Endothelial cell of umbilical vein (primary cell): ENCODE measurements around the gene MYO16. TPM values are rescaled to one million over a fixed set of nuclear protein-coding genes. Genes with fewer than 3 reads are reported as not detected.

Experiments
- BruUV-seq: library from RNA; stranded (reverse); fragments of 400-500 nt; replicated peaks from 2 replicates; lab custom pipeline; 2021; lab: Mats Ljungman, UMichigan
- CTCF ChIA-PET: fragments of 300-600, 350-600 bp; sonication (Branson Sonifier 250); formaldehyde crosslinking; loops from one replicate; lab custom pipeline; 2021; ENCODE audit warnings: antibody characterized with exemption, inconsistent platforms; lab: Charles Lee
- POLR2A ChIA-PET: fragments of 300-600, 350-600 bp; sonication (Branson Sonifier 250); formaldehyde crosslinking; loops from one replicate; lab custom pipeline; 2021; ENCODE audit warnings: antibody characterized with exemption, inconsistent platforms; lab: Charles Lee
- DNase-seq: peaks from one replicate; pipeline ENCODE4 v3.0.0-alpha.2; 2011; ENCODE audit warnings: low read depth, low spot score
- FAIRE-seq: peaks from 2 replicates; lab custom pipeline; 2011; peaks lifted over from hg19 to GRCh38; lab: Jason Lieb, UNC
- H2AFZ ChIP-seq: 2 replicates; pipeline ENCODE4 v1.6.0; 2012; ENCODE audit warnings: low read depth, low read length, control low read depth, inconsistent platforms
- H3K27ac ChIP-seq: 2 replicates; pipeline ENCODE4 v1.5.1; 2011; ENCODE audit warnings: low read depth, mild to moderate bottlenecking, control low read depth, low read length, moderate library complexity; ENCODE audit not compliant: insufficient read depth
- H3K27me3 ChIP-seq, 2 experiments: 2 replicates each; pipeline versions ENCODE4 v1.6.0 to v1.6.1; 2011; ENCODE audit warnings: low read length in 2 of 2, mixed read lengths in 1 of 2; ENCODE audit not compliant: control insufficient read depth in 2 of 2, insufficient read depth in 2 of 2
- H3K36me3 ChIP-seq, 2 experiments: 2 replicates in 1 of 2; 3 replicates in 1 of 2; pipeline ENCODE4 v1.5.1; 2011; ENCODE audit warnings: low read length in 2 of 2, mild to moderate bottlenecking in 1 of 2, moderate library complexity in 1 of 2; ENCODE audit not compliant: control insufficient read depth in 2 of 2, insufficient read depth in 2 of 2; ENCODE audit errors: extremely low read depth in 1 of 2
- H3K4me1 ChIP-seq: 3 replicates; pipeline ENCODE4 v1.5.1; 2011; ENCODE audit warnings: mild to moderate bottlenecking, low read length; ENCODE audit not compliant: control insufficient read depth, insufficient read depth; ENCODE audit errors: extremely low read depth
- H3K4me2 ChIP-seq: 2 replicates; pipeline ENCODE4 v1.6.1; 2011; ENCODE audit warnings: low read length, control low read depth, mixed read lengths; ENCODE audit not compliant: insufficient read depth
- H3K4me3 ChIP-seq, 3 experiments: fragments of 200-600 bp in 1 of 3; sonication (generic), shearing (Covaris generic) in 1 of 3; replicated peaks in 1 of 3; 2 replicates each; pipeline ENCODE4 v1.5.1; 2011 to 2016; ENCODE audit warnings: control low read depth in 3 of 3, low read length in 3 of 3, mild to moderate bottlenecking in 2 of 3, inconsistent platforms in 1 of 3, low read depth in 1 of 3, moderate library complexity in 1 of 3; ENCODE audit not compliant: insufficient read depth in 1 of 3
- H3K79me2 ChIP-seq: 2 replicates; pipeline ENCODE4 v1.6.0; 2012; ENCODE audit warnings: low read length, inconsistent platforms; ENCODE audit not compliant: control insufficient read depth, insufficient read depth
- H3K9ac ChIP-seq: replicated peaks from 2 replicates; pipeline ENCODE3; 2011; ENCODE audit warnings: low read length, control low read depth; ENCODE audit not compliant: insufficient read depth; ENCODE audit errors: extremely low read depth
- H3K9me1 ChIP-seq: replicated peaks from 3 replicates; pipeline ENCODE4 v1.6.0; 2011; ENCODE audit warnings: mild to moderate bottlenecking, low read length; ENCODE audit not compliant: control insufficient read depth, insufficient read depth; ENCODE audit errors: extremely low read depth
- H3K9me3 ChIP-seq: replicated peaks from 2 replicates; pipeline ENCODE4 v1.5.1; 2012; ENCODE audit warnings: low read length, inconsistent platforms; ENCODE audit not compliant: control insufficient read depth, insufficient read depth
- H4K20me1 ChIP-seq: replicated peaks from 2 replicates; pipeline ENCODE3; 2011; ENCODE audit warnings: mild to moderate bottlenecking, low read length; ENCODE audit not compliant: control insufficient read depth, insufficient read depth; ENCODE audit errors: extremely low read depth
- CTCF ChIP-seq, 2 donors: IDR thresholded peaks; 1 replicate in 1 of 2; 2 replicates in 1 of 2; pipeline ENCODE4 v1.5.1; 2011; ENCODE audit warnings: low read length in 2 of 2, mild to moderate bottlenecking in 2 of 2, moderate library complexity in 2 of 2, control low read depth in 1 of 2, inconsistent platforms in 1 of 2, low read depth in 1 of 2; ENCODE audit not compliant: insufficient read depth in 1 of 2; ENCODE audit errors: extremely low read depth in 1 of 2
- EZH2 ChIP-seq: IDR thresholded peaks from 2 replicates; pipeline ENCODE4 v1.6.1; 2012; ENCODE audit warnings: borderline replicate concordance, low read depth, mild to moderate bottlenecking, moderate library complexity, low read length, inconsistent platforms; ENCODE audit not compliant: severe bottlenecking
- FOS ChIP-seq: IDR thresholded peaks from 2 replicates; pipeline ENCODE4 v1.6.1; 2011; ENCODE audit warnings: mild to moderate bottlenecking, low read length, moderate library complexity, borderline replicate concordance; ENCODE audit not compliant: insufficient read depth
- GATA2 ChIP-seq: IDR thresholded peaks from 2 replicates; pipeline ENCODE4 v1.7.0; 2011; ENCODE audit warnings: low read depth, mild to moderate bottlenecking, moderate library complexity, mixed read lengths, low read length; ENCODE audit not compliant: insufficient read length, insufficient read depth
- JUN ChIP-seq: IDR thresholded peaks from 2 replicates; pipeline ENCODE4 v1.6.1; 2011; ENCODE audit warnings: borderline replicate concordance, low read depth; ENCODE audit not compliant: insufficient read length, insufficient read depth
- MYC ChIP-seq: IDR thresholded peaks from one replicate; pipeline ENCODE4 v1.6.1; 2011; ENCODE audit warnings: mild to moderate bottlenecking, low read depth, low read length
- POLR2A ChIP-seq: IDR thresholded peaks from 2 replicates; pipeline ENCODE4 v1.6.1; 2012; ENCODE audit warnings: low read depth, mild to moderate bottlenecking, control low read depth, low read length
- POLR2AphosphoS5 ChIP-seq: IDR thresholded peaks from 2 replicates; pipeline ENCODE4 v1.6.1; 2012; ENCODE audit warnings: low read depth, mild to moderate bottlenecking, control low read depth, low read length, moderate library complexity; ENCODE audit not compliant: insufficient read depth
- dilution Hi-C: fragments of 300-500 bp; cut with MboI; formaldehyde crosslinking; loops from one replicate; pipeline ENCODE4 v1.15.0; 2019; ENCODE audit warnings: low sequenced_read_pairs; ENCODE audit not compliant: extremely low pct_ligation_motif_present
- intact Hi-C: fragments of 100-400 bp; cut with micrococcal nuclease; formaldehyde crosslinking; loops from one replicate; pipeline ENCODE4 v1.10.0; 2022
- polyA plus RNA-seq, 4 experiments: library from polyadenylated mRNA; depleted of rRNA in 3 of 4; stranded (reverse) in 3 of 4; unstranded in 1 of 4; fragments of >200 nt; gene quantifications; 2 replicates each; pipeline versions ENCODE4 v1.2.1 to v1.2.3, GENCODE V29; 2011 to 2012; ENCODE audit warnings: missing spikeins in 1 of 4
- total RNA-seq: library from RNA; stranded (reverse); gene quantifications from 2 replicates; pipeline ENCODE4 v1.2.3, GENCODE V29; 2021
- TF ChIP-seq, protein P1 (sequence below): IDR thresholded peaks from 2 replicates; pipeline ENCODE4 v1.6.1; 2011; ENCODE audit not compliant: insufficient read depth, insufficient read length

The MYO16 gene
- total and polyA plus RNA-seq, 2 donors (not counting 3 experiments of a cell fraction or from before 2014, with no cell fraction given), result 0.03 to 0.04 TPM

DNA sequence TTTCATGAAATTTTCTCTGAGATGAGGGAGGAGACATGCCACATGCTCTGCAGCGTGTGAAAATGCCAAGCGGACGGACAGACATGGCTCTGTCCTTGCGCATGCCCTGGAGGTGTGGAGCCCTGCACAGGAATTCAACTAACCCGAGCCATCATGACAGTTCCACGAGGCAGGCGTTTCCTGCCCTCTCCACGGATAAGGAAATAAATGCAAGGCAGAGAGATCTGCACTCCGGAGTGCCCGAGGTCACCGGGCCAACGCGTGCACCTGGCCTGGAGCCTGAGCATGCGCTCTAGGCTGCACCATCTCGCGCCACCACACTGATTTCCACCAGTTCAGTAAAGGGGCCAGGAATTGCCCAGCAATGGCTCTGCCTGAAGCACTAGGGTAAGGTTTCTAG is 298.2 kb downstream of the MYO16 start:
- no peak for FAIRE-seq
- DNase-seq, result no peak
- H3K9me3 ChIP-seq, result no peaks in the 10 kb centered on the region
- H3K4me3 ChIP-seq, result no peak overlapping the region
- TF ChIP-seq POLR2AphosphoS5, result no peak
- TF ChIP-seq EZH2, result no peak
- TF ChIP-seq, protein P1, sequence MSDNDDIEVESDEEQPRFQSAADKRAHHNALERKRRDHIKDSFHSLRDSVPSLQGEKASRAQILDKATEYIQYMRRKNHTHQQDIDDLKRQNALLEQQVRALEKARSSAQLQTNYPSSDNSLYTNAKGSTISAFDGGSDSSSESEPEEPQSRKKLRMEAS, result no peak
- no peak for TF ChIP-seq JUN
- TF ChIP-seq MYC, result no peak
- TF ChIP-seq FOS, result no peak
- no peak for TF ChIP-seq GATA2
- TF ChIP-seq POLR2A, result no peak
- TF ChIP-seq CTCF (IDR thresholded peaks at IDR 0.05; ENCODE audit: extremely low read depth in 1 of 2, insufficient read depth in 1 of 2, low read depth in 1 of 2, low read length in 2 of 2), result no peak
- no peak overlapping the region for H3K9ac ChIP-seq
- H4K20me1 ChIP-seq, result no peaks in the 10 kb centered on the region
- no peak overlapping the region for H3K4me2 ChIP-seq
- no peaks in the 10 kb centered on the region for H3K9me1 ChIP-seq
- intact Hi-C loops, result no loop called here
- H3K4me1 ChIP-seq, result no peaks in the 10 kb centered on the region
- no peak overlapping the region for H2AFZ ChIP-seq
- H3K27ac ChIP-seq, result no peak overlapping the region
- dilution Hi-C loops, result no loop called here
- POLR2A ChIA-PET, result no interaction called here
- CTCF ChIA-PET, result no interaction called here
- peaks cover 5 to 19% of the 10 kb centered on the region in 2 experiments for H3K27me3 ChIP-seq
- no peaks in the 10 kb centered on the region for H3K79me2 ChIP-seq
- no TSS peak for BruUV-seq
- no peaks in the 10 kb centered on the region for H3K36me3 ChIP-seq
